Measurements from ENCODE around the gene CDX1. TPM values are rescaled to one million over a fixed set of nuclear protein-coding genes. Genes with fewer than 3 reads are reported as not detected.

CDX1 gene
- polyA plus RNA-seq, 1 experiment = 0.97 TPM

GRCh38 chr5:150158170-150158949 lies 8.2 kb upstream of the CDX1 start:
- H3K27me3 ChIP-seq (ENCODE audit: control insufficient read depth, insufficient read depth, low read length) = no peaks in the 10 kb centered on the region
- TF ChIP-seq CTCF (IDR thresholded peaks at IDR 0.05; ENCODE audit: insufficient read depth, low read depth, low read length) = no peak
- no peaks in the 10 kb centered on the region for H3K36me3 ChIP-seq (ENCODE audit: control insufficient read depth, insufficient read depth, low read length)
- H3K4me3 ChIP-seq (ENCODE audit: low read depth, low read length) = no peak overlapping the region
- DNase-seq (ENCODE audit: low read depth) = no peak
- CTCF ChIA-PET = interaction anchor here (0.9 to 2.9 kb wide), 8 partner anchors 10 to 193 kb away, joined by 3 to 15 read pairs (median 5); no protein-coding TSS in a partner anchor
- POLR2A ChIA-PET = interaction anchor here (0.7 kb wide), 1 partner anchor 10 kb away, joined by 3 read pairs; no protein-coding TSS in a partner anchor

DNA sequence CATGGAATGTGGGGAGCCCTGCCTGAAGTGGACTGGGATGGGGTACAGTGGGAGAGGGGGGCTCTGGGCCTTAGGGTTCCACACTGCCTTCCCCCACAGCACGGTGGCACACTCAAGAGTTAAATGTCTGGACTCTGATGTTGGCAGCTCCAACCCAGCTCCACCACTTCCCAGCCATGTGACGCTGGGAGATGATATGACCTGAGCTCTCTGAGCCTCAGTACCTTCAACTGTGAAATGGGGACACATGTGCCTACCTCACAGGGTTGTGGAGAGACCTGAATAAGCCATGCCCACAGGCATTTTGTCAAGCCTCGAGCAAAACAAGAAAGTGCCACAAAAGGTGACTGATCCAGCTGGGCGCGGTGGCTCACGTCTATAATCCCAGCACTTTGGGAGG lies 7.5 kb upstream of the CDX1 start:
- ChIA-PET CTCF (interaction anchor here (0.8 to 2.9 kb wide), 5 partner anchors 16 to 191 kb away, joined by 3 to 15 read pairs (median 12); no protein-coding TSS in a partner anchor), POLR2A (no interaction called here)
- Histone ChIP-seq H3K27me3 (ENCODE audit: control insufficient read depth, insufficient read depth, low read length) (no peaks in the 10 kb centered on the region), H3K4me3 (ENCODE audit: low read depth, low read length) (no peak overlapping the region), H3K36me3 (ENCODE audit: control insufficient read depth, insufficient read depth, low read length) (no peaks in the 10 kb centered on the region)
- TF ChIP-seq CTCF (IDR thresholded peaks at IDR 0.05; ENCODE audit: insufficient read depth, low read depth, low read length) = no peak
- DNase-seq (ENCODE audit: low read depth) = no peak

GRCh38 chr5:150159741-150160179 lies 6.8 kb upstream of the CDX1 start:
- Histone ChIP-seq H3K27me3 (ENCODE audit: control insufficient read depth, insufficient read depth, low read length) (no peaks in the 10 kb centered on the region), H3K4me3 (ENCODE audit: low read depth, low read length) (no peak overlapping the region), H3K36me3 (ENCODE audit: control insufficient read depth, insufficient read depth, low read length) (no peaks in the 10 kb centered on the region)
- TF ChIP-seq CTCF (IDR thresholded peaks at IDR 0.05; ENCODE audit: insufficient read depth, low read depth, low read length) = no peak
- ChIA-PET POLR2A (no interaction called here), CTCF (interaction anchor here (0.8 to 2.9 kb wide), 7 partner anchors 16 to 190 kb away, joined by 3 to 15 read pairs (median 7); no protein-coding TSS in a partner anchor)
- DNase-seq (ENCODE audit: low read depth) = no peak

DNA sequence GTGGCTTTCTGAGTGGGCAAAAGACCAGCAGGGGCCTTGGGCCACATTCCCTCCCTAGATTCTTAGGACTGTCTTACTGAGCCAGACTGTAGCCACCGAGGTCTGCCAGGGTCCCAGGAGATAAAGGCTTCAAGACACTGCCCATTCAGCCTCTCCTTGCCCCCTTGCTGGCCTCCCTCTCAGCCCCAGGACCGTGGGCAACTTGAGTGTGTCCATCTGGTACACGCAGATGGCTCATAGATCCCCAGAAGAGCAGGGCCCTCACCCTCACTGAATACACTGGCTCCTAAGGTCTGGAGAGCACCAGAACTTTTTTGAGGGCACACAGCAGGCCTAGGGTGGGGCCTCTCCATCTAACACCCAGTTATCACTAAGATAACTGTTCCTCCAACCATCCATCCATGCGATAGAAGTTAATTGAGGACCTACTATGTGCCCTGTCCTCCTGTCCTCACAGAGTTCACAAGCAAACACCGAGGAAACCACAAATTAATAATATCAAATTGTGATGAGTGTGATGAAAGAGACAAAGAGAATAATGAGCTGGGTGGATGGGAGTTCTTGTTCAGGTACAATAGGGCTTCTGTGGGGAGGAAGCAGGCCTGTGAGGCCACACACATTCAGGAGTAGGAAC lies 6.0 kb upstream of the CDX1 start:
- CTCF ChIA-PET = interaction anchor here (0.7 to 2.7 kb wide), 5 partner anchors 15 to 50 kb away, joined by 3 to 12 read pairs (median 5); no protein-coding TSS in a partner anchor

More for the DNA sequence above, 6.0 kb upstream of the CDX1 start:
- no peaks in the 10 kb centered on the region for H3K36me3 ChIP-seq (ENCODE audit: control insufficient read depth, insufficient read depth, low read length)
- no peak overlapping the region for H3K4me3 ChIP-seq (ENCODE audit: low read depth, low read length)
- TF ChIP-seq CTCF (IDR thresholded peaks at IDR 0.05; ENCODE audit: insufficient read depth, low read depth, low read length) = no peak
- POLR2A ChIA-PET = no interaction called here
- no peak for DNase-seq (ENCODE audit: low read depth)
- no peaks in the 10 kb centered on the region for H3K27me3 ChIP-seq (ENCODE audit: control insufficient read depth, insufficient read depth, low read length)
